Liver (tissue), 3 donors: ENCODE results near the gene DDIT4.

Experiments used
- ATF3 ChIP-seq: IDR thresholded peaks from 2 replicates; pipeline ENCODE4 v1.6.1; 2016; ENCODE audit warnings: antibody characterized with exemption
- CTCF ChIP-seq: fragments of 150-350 bp; IDR thresholded peaks from 2 replicates; pipeline ENCODE4 v1.5.1; 2017; ENCODE audit warnings: improper control_type of control experiment, low read depth, low read length; ENCODE audit not compliant: missing input control
- EGR1 ChIP-seq, 2 donors: IDR thresholded peaks; 2 replicates each; pipeline ENCODE4 v1.6.1; 2016 to 2018; ENCODE audit warnings: antibody characterized with exemption in 2 of 2, low read depth in 2 of 2
- FOXA1 ChIP-seq: IDR thresholded peaks from 2 replicates; pipeline ENCODE4 v1.6.1; 2016; ENCODE audit warnings: antibody characterized with exemption
- GABPA ChIP-seq, 2 donors: IDR thresholded peaks in 1 of 2; conservative IDR thresholded peaks in 1 of 2; 2 replicates each; pipeline ENCODE4 v1.6.1; 2016; ENCODE audit warnings: antibody characterized with exemption in 2 of 2, mild to moderate bottlenecking in 1 of 2, moderate library complexity in 1 of 2
- JUND ChIP-seq, 2 donors: IDR thresholded peaks; 2 replicates each; pipeline ENCODE4 v1.6.1; 2016; ENCODE audit warnings: antibody characterized with exemption in 2 of 2
- MAX ChIP-seq: IDR thresholded peaks from 2 replicates; pipeline ENCODE4 v1.6.1; 2016; ENCODE audit warnings: antibody characterized with exemption
- RAD21 ChIP-seq, 2 donors: IDR thresholded peaks; 2 replicates each; pipeline ENCODE4 v1.6.1; 2016; ENCODE audit warnings: antibody characterized with exemption in 2 of 2, mild to moderate bottlenecking in 2 of 2
- RXRA ChIP-seq, 2 donors: IDR thresholded peaks; 2 replicates each; pipeline ENCODE4 v1.6.1; 2017 to 2018; ENCODE audit warnings: antibody characterized with exemption in 2 of 2, mild to moderate bottlenecking in 1 of 2
- SP1 ChIP-seq: IDR thresholded peaks from 2 replicates; pipeline ENCODE4 v1.6.1; 2018; ENCODE audit warnings: antibody characterized with exemption, mild to moderate bottlenecking
- TAF1 ChIP-seq: conservative IDR thresholded peaks from 2 replicates; pipeline ENCODE4 v1.6.1; 2016; ENCODE audit warnings: antibody characterized with exemption, mild to moderate bottlenecking
- YY1 ChIP-seq: IDR thresholded peaks from 2 replicates; pipeline ENCODE4 v1.6.1; 2016; ENCODE audit warnings: antibody characterized with exemption, mild to moderate bottlenecking
- donor health status: healthy.
- donor health status: healthy.

- TF ChIP-seq RAD21 (IDR thresholded peaks at IDR 0.05) (no peak), YY1 (no peak), ATF3 (no peak), CTCF (no peak), FOXA1 (no peak), GABPA (IDR thresholded peaks at IDR 0.05 in 1 of 2, conservative IDR thresholded peaks at IDR 0.05 in 1 of 2) (no peak), SP1 (no peak), RXRA (IDR thresholded peaks at IDR 0.05) (no peak), EGR1 (IDR thresholded peaks at IDR 0.05; ENCODE audit: low read depth in 2 of 2) (no peak), JUND (IDR thresholded peaks at IDR 0.05) (no peak), TAF1 (no peak), MAX (no peak)
Observed at GRCh38 chr10:72264536-72264935, 9.2 kb upstream of the DDIT4 start.
